Endothelial cell of umbilical vein (primary cell): ENCODE data around the gene NEDD4L. TPM values are rescaled to one million over a fixed set of nuclear protein-coding genes. Genes with fewer than 3 reads are reported as not detected.

ENCODE experiments used
- BruUV-seq: library from RNA; stranded (reverse); fragments of 400-500 nt; replicated peaks from 2 replicates; lab custom pipeline; 2021; lab: Mats Ljungman, UMichigan
- CTCF ChIA-PET: fragments of 300-600, 350-600 bp; sonication (Branson Sonifier 250); formaldehyde crosslinking; loops from one replicate; lab custom pipeline; 2021; ENCODE audit warnings: antibody characterized with exemption, inconsistent platforms; lab: Charles Lee
- POLR2A ChIA-PET: fragments of 300-600, 350-600 bp; sonication (Branson Sonifier 250); formaldehyde crosslinking; loops from one replicate; lab custom pipeline; 2021; ENCODE audit warnings: antibody characterized with exemption, inconsistent platforms; lab: Charles Lee
- DNase-seq: peaks from one replicate; pipeline ENCODE4 v3.0.0-alpha.2; 2011; ENCODE audit warnings: low read depth, low spot score
- FAIRE-seq: peaks from 2 replicates; lab custom pipeline; 2011; peaks lifted over from hg19 to GRCh38; lab: Jason Lieb, UNC
- H2AFZ ChIP-seq: 2 replicates; pipeline ENCODE4 v1.6.0; 2012; ENCODE audit warnings: low read depth, low read length, control low read depth, inconsistent platforms
- H3K27ac ChIP-seq: 2 replicates; pipeline ENCODE4 v1.5.1; 2011; ENCODE audit warnings: low read depth, mild to moderate bottlenecking, control low read depth, low read length, moderate library complexity; ENCODE audit not compliant: insufficient read depth
- H3K27me3 ChIP-seq, 2 experiments: 2 replicates each; pipeline versions ENCODE4 v1.6.0 to v1.6.1; 2011; ENCODE audit warnings: low read length in 2 of 2, mixed read lengths in 1 of 2; ENCODE audit not compliant: control insufficient read depth in 2 of 2, insufficient read depth in 2 of 2
- H3K36me3 ChIP-seq, 2 experiments: 2 replicates in 1 of 2; 3 replicates in 1 of 2; pipeline ENCODE4 v1.5.1; 2011; ENCODE audit warnings: low read length in 2 of 2, mild to moderate bottlenecking in 1 of 2, moderate library complexity in 1 of 2; ENCODE audit not compliant: control insufficient read depth in 2 of 2, insufficient read depth in 2 of 2; ENCODE audit errors: extremely low read depth in 1 of 2
- H3K4me1 ChIP-seq: 3 replicates; pipeline ENCODE4 v1.5.1; 2011; ENCODE audit warnings: mild to moderate bottlenecking, low read length; ENCODE audit not compliant: control insufficient read depth, insufficient read depth; ENCODE audit errors: extremely low read depth
- H3K4me2 ChIP-seq: 2 replicates; pipeline ENCODE4 v1.6.1; 2011; ENCODE audit warnings: low read length, control low read depth, mixed read lengths; ENCODE audit not compliant: insufficient read depth
- H3K4me3 ChIP-seq, 3 experiments: fragments of 200-600 bp in 1 of 3; sonication (generic), shearing (Covaris generic) in 1 of 3; replicated peaks in 1 of 3; 2 replicates each; pipeline ENCODE4 v1.5.1; 2011 to 2016; ENCODE audit warnings: control low read depth in 3 of 3, low read length in 3 of 3, mild to moderate bottlenecking in 2 of 3, inconsistent platforms in 1 of 3, low read depth in 1 of 3, moderate library complexity in 1 of 3; ENCODE audit not compliant: insufficient read depth in 1 of 3
- H3K79me2 ChIP-seq: 2 replicates; pipeline ENCODE4 v1.6.0; 2012; ENCODE audit warnings: low read length, inconsistent platforms; ENCODE audit not compliant: control insufficient read depth, insufficient read depth
- H3K9ac ChIP-seq: replicated peaks from 2 replicates; pipeline ENCODE3; 2011; ENCODE audit warnings: low read length, control low read depth; ENCODE audit not compliant: insufficient read depth; ENCODE audit errors: extremely low read depth
- H3K9me1 ChIP-seq: replicated peaks from 3 replicates; pipeline ENCODE4 v1.6.0; 2011; ENCODE audit warnings: mild to moderate bottlenecking, low read length; ENCODE audit not compliant: control insufficient read depth, insufficient read depth; ENCODE audit errors: extremely low read depth
- H3K9me3 ChIP-seq: replicated peaks from 2 replicates; pipeline ENCODE4 v1.5.1; 2012; ENCODE audit warnings: low read length, inconsistent platforms; ENCODE audit not compliant: control insufficient read depth, insufficient read depth
- H4K20me1 ChIP-seq: replicated peaks from 2 replicates; pipeline ENCODE3; 2011; ENCODE audit warnings: mild to moderate bottlenecking, low read length; ENCODE audit not compliant: control insufficient read depth, insufficient read depth; ENCODE audit errors: extremely low read depth
- EZH2 ChIP-seq: IDR thresholded peaks from 2 replicates; pipeline ENCODE4 v1.6.1; 2012; ENCODE audit warnings: borderline replicate concordance, low read depth, mild to moderate bottlenecking, moderate library complexity, low read length, inconsistent platforms; ENCODE audit not compliant: severe bottlenecking
- FOS ChIP-seq: IDR thresholded peaks from 2 replicates; pipeline ENCODE4 v1.6.1; 2011; ENCODE audit warnings: mild to moderate bottlenecking, low read length, moderate library complexity, borderline replicate concordance; ENCODE audit not compliant: insufficient read depth
- GATA2 ChIP-seq: IDR thresholded peaks from 2 replicates; pipeline ENCODE4 v1.7.0; 2011; ENCODE audit warnings: low read depth, mild to moderate bottlenecking, moderate library complexity, mixed read lengths, low read length; ENCODE audit not compliant: insufficient read length, insufficient read depth
- JUN ChIP-seq: IDR thresholded peaks from 2 replicates; pipeline ENCODE4 v1.6.1; 2011; ENCODE audit warnings: borderline replicate concordance, low read depth; ENCODE audit not compliant: insufficient read length, insufficient read depth
- MAX ChIP-seq: IDR thresholded peaks from 2 replicates; pipeline ENCODE4 v1.6.1; 2011; ENCODE audit not compliant: insufficient read depth, insufficient read length
- MYC ChIP-seq: IDR thresholded peaks from one replicate; pipeline ENCODE4 v1.6.1; 2011; ENCODE audit warnings: mild to moderate bottlenecking, low read depth, low read length
- POLR2A ChIP-seq: IDR thresholded peaks from 2 replicates; pipeline ENCODE4 v1.6.1; 2012; ENCODE audit warnings: low read depth, mild to moderate bottlenecking, control low read depth, low read length
- POLR2AphosphoS5 ChIP-seq: IDR thresholded peaks from 2 replicates; pipeline ENCODE4 v1.6.1; 2012; ENCODE audit warnings: low read depth, mild to moderate bottlenecking, control low read depth, low read length, moderate library complexity; ENCODE audit not compliant: insufficient read depth
- dilution Hi-C: fragments of 300-500 bp; cut with MboI; formaldehyde crosslinking; loops from one replicate; pipeline ENCODE4 v1.15.0; 2019; ENCODE audit warnings: low sequenced_read_pairs; ENCODE audit not compliant: extremely low pct_ligation_motif_present
- intact Hi-C: fragments of 100-400 bp; cut with micrococcal nuclease; formaldehyde crosslinking; loops from one replicate; pipeline ENCODE4 v1.10.0; 2022
- polyA plus RNA-seq, 4 experiments: library from polyadenylated mRNA; depleted of rRNA in 3 of 4; stranded (reverse) in 3 of 4; unstranded in 1 of 4; fragments of >200 nt; gene quantifications; 2 replicates each; pipeline versions ENCODE4 v1.2.1 to v1.2.3, GENCODE V29; 2011 to 2012; ENCODE audit warnings: missing spikeins in 1 of 4
- total RNA-seq: library from RNA; stranded (reverse); gene quantifications from 2 replicates; pipeline ENCODE4 v1.2.3, GENCODE V29; 2021
- TF ChIP-seq, protein P1 (sequence below), 2 donors: IDR thresholded peaks; 1 replicate in 1 of 2; 2 replicates in 1 of 2; pipeline ENCODE4 v1.5.1; 2011; ENCODE audit warnings: low read length in 2 of 2, mild to moderate bottlenecking in 2 of 2, moderate library complexity in 2 of 2, control low read depth in 1 of 2, inconsistent platforms in 1 of 2, low read depth in 1 of 2; ENCODE audit not compliant: insufficient read depth in 1 of 2; ENCODE audit errors: extremely low read depth in 1 of 2

The NEDD4L gene
- total and polyA plus RNA-seq, 2 donors (not counting 3 experiments of a cell fraction or from before 2014, with no cell fraction given) = 20.5 to 78.9 TPM

GRCh38 chr18:58408665-58409064, 364.6 kb downstream of the NEDD4L start:
- H3K27me3 ChIP-seq = no peaks in the 10 kb centered on the region
- no peaks in the 10 kb centered on the region for H4K20me1 ChIP-seq
- no peaks in the 10 kb centered on the region for H3K9me3 ChIP-seq
- no peak overlapping the region for H3K9ac ChIP-seq
- dilution Hi-C loops = no loop called here
- H2AFZ ChIP-seq = no peak overlapping the region
- H3K4me1 ChIP-seq = no peaks in the 10 kb centered on the region
- CTCF ChIA-PET = no interaction called here
- POLR2A ChIA-PET = no interaction called here
- H3K36me3 ChIP-seq = no peaks in the 10 kb centered on the region
- H3K4me2 ChIP-seq = no peak overlapping the region
- intact Hi-C loops = no loop called here
- no peak for TF ChIP-seq POLR2A
- TF ChIP-seq POLR2AphosphoS5 = no peak
- TF ChIP-seq GATA2 = no peak
- no peak for TF ChIP-seq MAX
- no peak for TF ChIP-seq FOS
- TF ChIP-seq, protein P1, sequence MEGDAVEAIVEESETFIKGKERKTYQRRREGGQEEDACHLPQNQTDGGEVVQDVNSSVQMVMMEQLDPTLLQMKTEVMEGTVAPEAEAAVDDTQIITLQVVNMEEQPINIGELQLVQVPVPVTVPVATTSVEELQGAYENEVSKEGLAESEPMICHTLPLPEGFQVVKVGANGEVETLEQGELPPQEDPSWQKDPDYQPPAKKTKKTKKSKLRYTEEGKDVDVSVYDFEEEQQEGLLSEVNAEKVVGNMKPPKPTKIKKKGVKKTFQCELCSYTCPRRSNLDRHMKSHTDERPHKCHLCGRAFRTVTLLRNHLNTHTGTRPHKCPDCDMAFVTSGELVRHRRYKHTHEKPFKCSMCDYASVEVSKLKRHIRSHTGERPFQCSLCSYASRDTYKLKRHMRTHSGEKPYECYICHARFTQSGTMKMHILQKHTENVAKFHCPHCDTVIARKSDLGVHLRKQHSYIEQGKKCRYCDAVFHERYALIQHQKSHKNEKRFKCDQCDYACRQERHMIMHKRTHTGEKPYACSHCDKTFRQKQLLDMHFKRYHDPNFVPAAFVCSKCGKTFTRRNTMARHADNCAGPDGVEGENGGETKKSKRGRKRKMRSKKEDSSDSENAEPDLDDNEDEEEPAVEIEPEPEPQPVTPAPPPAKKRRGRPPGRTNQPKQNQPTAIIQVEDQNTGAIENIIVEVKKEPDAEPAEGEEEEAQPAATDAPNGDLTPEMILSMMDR (IDR thresholded peaks at IDR 0.05; ENCODE audit: extremely low read depth in 1 of 2, insufficient read depth in 1 of 2, low read depth in 1 of 2, low read length in 2 of 2) = no peak
- no peak for TF ChIP-seq JUN
- TF ChIP-seq EZH2 = no peak
- TF ChIP-seq MYC = no peak
- H3K9me1 ChIP-seq = no peaks in the 10 kb centered on the region
- no peak for DNase-seq
- no peaks in the 10 kb centered on the region for H3K79me2 ChIP-seq
- no peak for FAIRE-seq
- no peak overlapping the region for H3K27ac ChIP-seq
- no TSS peak for BruUV-seq
- H3K4me3 ChIP-seq = no peak overlapping the region
